Esophagus muscularis mucosa (tissue), 3 donors: ENCODE results near the gene PNCK.

ENCODE experiments used
- POLR2A ChIP-seq: fragments of 450-650 bp; IDR thresholded peaks from one replicate; pipeline ENCODE4 v1.6.1; 2017; ENCODE audit warnings: antibody characterized with exemption, moderate library complexity, mild to moderate bottlenecking, low read depth
- TF ChIP-seq, protein P1 (sequence below), 3 experiments: fragments of 200-600 bp in 2 of 3; fragments of 450-650 bp in 1 of 3; sonication (generic) in 2 of 3; IDR thresholded peaks; one replicate each; pipeline ENCODE4 v1.5.1; 2017 to 2019; ENCODE audit warnings: antibody characterized with exemption in 3 of 3, mild to moderate bottlenecking in 2 of 3, moderate library complexity in 1 of 3

DNA sequence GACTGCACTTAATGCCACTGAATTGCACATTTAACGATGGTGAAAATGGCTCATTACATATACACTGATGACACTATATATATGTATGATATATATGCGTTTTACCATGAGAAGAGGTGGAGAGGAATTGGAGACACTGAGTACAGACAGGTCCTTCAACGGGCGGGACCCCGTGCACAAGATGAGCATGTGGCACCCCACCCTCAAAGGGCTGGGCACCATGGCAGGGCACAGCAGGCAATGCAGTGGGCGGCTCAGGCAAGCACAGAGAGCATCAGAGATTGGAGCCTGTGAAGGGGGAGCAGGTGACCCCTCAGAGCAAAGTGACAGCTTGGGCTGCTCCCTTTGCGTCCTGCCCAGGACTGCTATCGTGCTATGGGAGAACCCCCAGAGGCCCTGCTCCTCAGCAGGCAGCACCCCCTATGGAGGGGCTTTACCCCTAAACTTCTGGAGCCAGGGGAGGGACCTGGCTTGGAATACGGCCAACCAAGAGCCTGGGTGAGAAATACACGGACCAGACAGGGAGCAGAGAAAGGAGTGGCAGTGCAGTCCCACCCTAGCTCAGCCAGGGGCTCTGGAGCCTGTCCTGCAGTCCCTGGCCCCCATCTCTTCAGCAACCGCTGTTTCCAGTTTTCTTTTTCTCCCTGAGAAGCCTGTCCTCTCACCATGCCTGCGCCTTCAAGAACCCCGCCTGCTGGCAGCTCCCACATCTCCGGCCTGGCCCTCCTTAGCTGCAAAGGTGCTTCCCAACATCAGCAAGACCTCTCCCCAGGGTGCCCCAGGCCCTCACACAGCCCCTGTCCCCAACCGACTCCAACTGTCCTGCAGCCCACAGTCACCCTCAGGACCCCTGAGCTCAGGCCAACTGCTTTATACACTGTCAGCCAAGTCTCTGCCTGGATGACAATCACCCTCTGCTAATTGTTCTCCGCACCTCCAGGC, 24.6 kb upstream of the PNCK start:
- TF ChIP-seq, protein P1, sequence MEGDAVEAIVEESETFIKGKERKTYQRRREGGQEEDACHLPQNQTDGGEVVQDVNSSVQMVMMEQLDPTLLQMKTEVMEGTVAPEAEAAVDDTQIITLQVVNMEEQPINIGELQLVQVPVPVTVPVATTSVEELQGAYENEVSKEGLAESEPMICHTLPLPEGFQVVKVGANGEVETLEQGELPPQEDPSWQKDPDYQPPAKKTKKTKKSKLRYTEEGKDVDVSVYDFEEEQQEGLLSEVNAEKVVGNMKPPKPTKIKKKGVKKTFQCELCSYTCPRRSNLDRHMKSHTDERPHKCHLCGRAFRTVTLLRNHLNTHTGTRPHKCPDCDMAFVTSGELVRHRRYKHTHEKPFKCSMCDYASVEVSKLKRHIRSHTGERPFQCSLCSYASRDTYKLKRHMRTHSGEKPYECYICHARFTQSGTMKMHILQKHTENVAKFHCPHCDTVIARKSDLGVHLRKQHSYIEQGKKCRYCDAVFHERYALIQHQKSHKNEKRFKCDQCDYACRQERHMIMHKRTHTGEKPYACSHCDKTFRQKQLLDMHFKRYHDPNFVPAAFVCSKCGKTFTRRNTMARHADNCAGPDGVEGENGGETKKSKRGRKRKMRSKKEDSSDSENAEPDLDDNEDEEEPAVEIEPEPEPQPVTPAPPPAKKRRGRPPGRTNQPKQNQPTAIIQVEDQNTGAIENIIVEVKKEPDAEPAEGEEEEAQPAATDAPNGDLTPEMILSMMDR (IDR thresholded peaks at IDR 0.05) = no peak
- TF ChIP-seq POLR2A = no peak
